HCT116 (cell line): ENCODE results near the gene FGFR3. TPM values are rescaled to one million over a fixed set of nuclear protein-coding genes. Genes with fewer than 3 reads are reported as not detected.

Experiments used
- ATAC-seq: fragments of 200-7000 bp; cut with Tn5 transposase; 2 replicates; pipeline ENCODE4 v1.9.1; 2020; ENCODE audit warnings: mild to moderate bottlenecking, moderate library complexity
- BruUV-seq: library from RNA; stranded (reverse); fragments of 400-500 nt; replicated peaks from 2 replicates; lab custom pipeline; 2021; lab: Mats Ljungman, UMichigan
- CTCF ChIA-PET: fragments of 300-600 bp; sonication (Branson Sonifier 250); formaldehyde crosslinking; loops from one replicate; lab custom pipeline; 2021; ENCODE audit warnings: antibody characterized with exemption; lab: Charles Lee
- POLR2A ChIA-PET: fragments of 300-600, 350-600 bp; sonication (Branson Sonifier 250); formaldehyde crosslinking; loops from one replicate; lab custom pipeline; 2021; ENCODE audit warnings: antibody characterized with exemption; lab: Charles Lee
- RAD21 ChIA-PET, 2 experiments: fragments of 300-600 bp; sonication (Branson Sonifier 250); formaldehyde crosslinking; loops; one replicate each; lab custom pipeline; 2023; ENCODE audit warnings: low total read pairs in 2 of 2; ENCODE audit not compliant: uncharacterized antibody in 2 of 2, unreplicated experiment in 2 of 2, low non-redundant PET in 1 of 2; lab: Charles Lee
- DNase-seq: peaks from one replicate; pipeline ENCODE4 v3.0.0-alpha.2; 2010; ENCODE audit warnings: low read depth, low spot score
- H2AFZ ChIP-seq: fragments of 200-600 bp; shearing (Covaris generic), sonication (generic); 2 replicates; pipeline ENCODE4 v1.6.1; 2017; ENCODE audit warnings: low read depth, mixed run types, mixed read lengths, antibody characterized with exemption, low read length; ENCODE audit not compliant: poor library complexity, severe bottlenecking
- H3K27ac ChIP-seq: 2 replicates; pipeline ENCODE4 v1.5.1; 2012; ENCODE audit warnings: low read depth, low read length
- H3K27me3 ChIP-seq: fragments of 200-600 bp; sonication (generic); 2 replicates; pipeline ENCODE4 v1.6.1; 2016; ENCODE audit warnings: mixed run types, low read length, mixed read lengths; ENCODE audit not compliant: insufficient read depth
- H3K36me3 ChIP-seq, 2 experiments: fragments of 200-500 bp in 1 of 2; fragments of 200-600 bp in 1 of 2; sonication (Bioruptor generic) in 1 of 2; sonication (generic) in 1 of 2; 2 replicates each; pipeline versions ENCODE4 v1.5.1 to v1.6.1; 2014 to 2016; ENCODE audit warnings: low read length in 2 of 2, inconsistent platforms in 1 of 2, mixed read lengths in 1 of 2, mixed run types in 1 of 2; ENCODE audit not compliant: insufficient read depth in 2 of 2, control insufficient read depth in 1 of 2
- H3K4me1 ChIP-seq, 2 experiments: fragments of 200-600 bp in 1 of 2; sonication (generic) in 1 of 2; 2 replicates each; pipeline versions ENCODE4 v1.5.1 to v1.6.1; 2012 to 2017; ENCODE audit warnings: low read length in 2 of 2, inconsistent platforms in 1 of 2, mild to moderate bottlenecking in 1 of 2, mixed read lengths in 1 of 2, mixed run types in 1 of 2, moderate library complexity in 1 of 2; ENCODE audit not compliant: insufficient read depth in 2 of 2, control insufficient read depth in 1 of 2
- H3K4me2 ChIP-seq: fragments of 200-600 bp; sonication (generic); 2 replicates; pipeline ENCODE4 v1.6.1; 2017; ENCODE audit warnings: mixed run types, low read length, mixed read lengths
- H3K4me3 ChIP-seq, 2 experiments: fragments of 200-600 bp in 1 of 2; sonication (generic) in 1 of 2; replicated peaks in 1 of 2; 2 replicates each; pipeline ENCODE4 v1.5.1; 2011 to 2016; ENCODE audit warnings: low read length in 2 of 2, control low read depth in 1 of 2, low read depth in 1 of 2, mild to moderate bottlenecking in 1 of 2, mixed read lengths in 1 of 2, mixed run types in 1 of 2
- H3K79me2 ChIP-seq: fragments of 200-600 bp; sonication (generic); 2 replicates; pipeline ENCODE4 v1.6.1; 2017; ENCODE audit warnings: mild to moderate bottlenecking, mixed run types, low read length, moderate library complexity, mixed read lengths; ENCODE audit not compliant: insufficient read depth
- H3K9ac ChIP-seq: fragments of 200-600 bp; sonication (generic); 2 replicates; pipeline ENCODE4 v1.6.1; 2016; ENCODE audit warnings: low read length, mixed read lengths
- H3K9me2 ChIP-seq: fragments of 200-600 bp; sonication (generic), shearing (Covaris generic); 2 replicates; pipeline ENCODE4 v1.6.1; 2017; ENCODE audit warnings: mixed run types, mild to moderate bottlenecking, moderate library complexity; ENCODE audit not compliant: insufficient read depth
- H3K9me3 ChIP-seq, 2 experiments: fragments of 200-500 bp in 1 of 2; fragments of 200-600 bp in 1 of 2; sonication (Bioruptor generic) in 1 of 2; sonication (generic) in 1 of 2; 2 replicates each; pipeline ENCODE4 v1.6.1; 2014 to 2017; ENCODE audit warnings: low read length in 2 of 2, mixed read lengths in 2 of 2, inconsistent platforms in 1 of 2, low read depth in 1 of 2, mild to moderate bottlenecking in 1 of 2, mixed run types in 1 of 2, moderate library complexity in 1 of 2; ENCODE audit not compliant: control insufficient read depth in 1 of 2, insufficient read depth in 1 of 2
- H4K20me1 ChIP-seq: fragments of 200-600 bp; sonication (generic), shearing (Covaris generic); 2 replicates; pipeline ENCODE4 v1.6.1; 2017; ENCODE audit warnings: mixed run types, mild to moderate bottlenecking, moderate library complexity; ENCODE audit not compliant: insufficient read depth
- CBX3 ChIP-seq: IDR thresholded peaks from 2 replicates; pipeline ENCODE4 v1.6.1; 2012; ENCODE audit warnings: low read depth
- CEBPB ChIP-seq: IDR thresholded peaks from 2 replicates; pipeline ENCODE4 v1.6.1; 2012; ENCODE audit warnings: low read depth
- CTCF ChIP-seq, 3 experiments: fragments of 200-600 bp in 1 of 3; sonication (generic) in 1 of 3; IDR thresholded peaks in 2 of 3; conservative IDR thresholded peaks in 1 of 3; 2 replicates each; pipeline ENCODE4 v1.5.1; 2012 to 2017; ENCODE audit warnings: low read depth in 2 of 3, low read length in 2 of 3, antibody characterized with exemption in 1 of 3, borderline replicate concordance in 1 of 3, control low read depth in 1 of 3, mild to moderate bottlenecking in 1 of 3, mixed read lengths in 1 of 3, mixed run types in 1 of 3, moderate library complexity in 1 of 3; ENCODE audit not compliant: insufficient read depth in 1 of 3
- EGR1 ChIP-seq: IDR thresholded peaks from 2 replicates; pipeline ENCODE4 v1.6.1; 2012; ENCODE audit warnings: low read depth
- ELF1 ChIP-seq: IDR thresholded peaks from 2 replicates; pipeline ENCODE4 v1.6.1; 2012; ENCODE audit warnings: low read depth, borderline replicate concordance
- EZH2 ChIP-seq: fragments of 200-600 bp; sonication (generic); IDR thresholded peaks from 2 replicates; pipeline ENCODE4 v1.6.1; 2017; ENCODE audit warnings: antibody characterized with exemption, mixed run types
- POLR2A ChIP-seq: IDR thresholded peaks from 2 replicates; pipeline ENCODE4 v1.7.0; 2011; ENCODE audit warnings: borderline replicate concordance; ENCODE audit not compliant: insufficient read depth, insufficient read length; ENCODE audit errors: extremely low read depth
- POLR2AphosphoS5 ChIP-seq: IDR thresholded peaks from 2 replicates; pipeline ENCODE4 v1.6.1; 2011; ENCODE audit warnings: mild to moderate bottlenecking, low read depth, low read length, moderate library complexity
- RAD21 ChIP-seq: IDR thresholded peaks from 2 replicates; pipeline ENCODE4 v1.6.1; 2012; ENCODE audit warnings: low read depth, mild to moderate bottlenecking
- SRF ChIP-seq: IDR thresholded peaks from 2 replicates; pipeline ENCODE4 v1.6.1; 2012; ENCODE audit warnings: low read depth
- TCF7L2 ChIP-seq: IDR thresholded peaks from 2 replicates; pipeline ENCODE4 v1.7.0; 2011; ENCODE audit warnings: borderline replicate concordance, inconsistent platforms; ENCODE audit not compliant: insufficient read depth, insufficient read length; ENCODE audit errors: extremely low read depth
- YY1 ChIP-seq: IDR thresholded peaks from 2 replicates; pipeline ENCODE4 v1.6.1; 2011; ENCODE audit warnings: low read length, low read depth, moderate library complexity, mild to moderate bottlenecking; ENCODE audit not compliant: insufficient replicate concordance; ENCODE audit errors: extremely low read depth
- ZBTB33 ChIP-seq: IDR thresholded peaks from 2 replicates; pipeline ENCODE4 v1.6.1; 2011; ENCODE audit warnings: mild to moderate bottlenecking, low read length, moderate library complexity; ENCODE audit not compliant: insufficient replicate concordance; ENCODE audit errors: extremely low read depth
- ZNF274 ChIP-seq: fragments of 200-500 bp; sonication (Bioruptor generic); IDR thresholded peaks from 2 replicates; pipeline ENCODE4 v1.6.1; 2014; ENCODE audit warnings: mild to moderate bottlenecking, low read depth, low read length, inconsistent platforms
- intact Hi-C: fragments of 100-400 bp; cut with micrococcal nuclease; formaldehyde crosslinking; loops from 2 replicates; pipeline ENCODE4 v1.10.0; 2022
- total RNA-seq: library from RNA; stranded (reverse); gene quantifications from one replicate; pipeline ENCODE4 v1.2.1, GENCODE V29; 2021; ENCODE audit not compliant: unreplicated experiment
- TF ChIP-seq, protein P1 (sequence below): IDR thresholded peaks from 2 replicates; pipeline ENCODE4 v1.6.1; 2012; ENCODE audit warnings: low read depth
- TF ChIP-seq, protein P2 (sequence below): IDR thresholded peaks from 2 replicates; pipeline ENCODE4 v1.6.1; 2012

The FGFR3 gene
- total RNA-seq, 1 experiment from 2014 or later = 31.7 TPM

DNA sequence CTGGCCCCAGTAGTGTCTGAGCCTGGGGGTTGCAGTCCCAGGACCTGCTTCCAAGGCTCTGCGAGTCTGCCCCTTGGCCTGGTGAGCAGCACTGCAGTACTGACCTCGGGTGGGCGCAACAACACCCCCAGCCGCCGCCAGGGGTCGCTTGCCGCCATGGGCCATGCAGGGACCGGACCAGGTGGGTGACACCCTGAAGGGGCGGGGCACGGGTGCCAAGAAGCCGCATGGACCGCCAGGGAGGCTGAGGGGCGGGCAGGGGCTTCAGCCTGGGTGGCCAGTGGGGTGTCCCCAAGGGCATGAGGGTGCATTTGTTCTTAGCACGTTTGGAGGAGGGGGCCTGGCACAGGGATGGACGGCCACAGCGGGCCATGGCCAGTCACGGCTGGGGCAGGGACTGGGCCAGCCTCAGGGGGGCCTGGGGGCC is 46.8 kb upstream of the FGFR3 start:
- peak; percentile 83 for ATAC-seq
- H3K9me3 ChIP-seq = no peaks in the 10 kb centered on the region
- H3K27me3 ChIP-seq = no peaks in the 10 kb centered on the region
- BruUV-seq = no TSS peak
- ChIA-PET POLR2A (no interaction called here), CTCF (interaction anchor here (1.7 to 2.9 kb wide), 3 partner anchors 10 to 164 kb away, joined by 3 to 43 read pairs (median 13); no protein-coding TSS in a partner anchor), RAD21 (no interaction called here)
- no peak overlapping the region for H3K4me3 ChIP-seq
- no peak overlapping the region for H3K9ac ChIP-seq
- no peak overlapping the region for H3K4me2 ChIP-seq
- intact Hi-C loops = loop anchor here (1.0 to 2.0 kb wide), 3 partner anchors 153 to 441 kb away; no protein-coding TSS in a partner anchor
- no peak overlapping the region; the same call in 1 of the 2 replicates for H3K27ac ChIP-seq
- DNase-seq = peak; percentile 46
- H3K36me3 ChIP-seq = peaks cover 0 to 13% of the 10 kb centered on the region in 2 experiments; a peak in 3 of 4 replicates
- H2AFZ ChIP-seq = no peak overlapping the region
- no peaks in the 10 kb centered on the region for H3K9me2 ChIP-seq
- TF ChIP-seq SRF = no peak
- TF ChIP-seq, protein P1, sequence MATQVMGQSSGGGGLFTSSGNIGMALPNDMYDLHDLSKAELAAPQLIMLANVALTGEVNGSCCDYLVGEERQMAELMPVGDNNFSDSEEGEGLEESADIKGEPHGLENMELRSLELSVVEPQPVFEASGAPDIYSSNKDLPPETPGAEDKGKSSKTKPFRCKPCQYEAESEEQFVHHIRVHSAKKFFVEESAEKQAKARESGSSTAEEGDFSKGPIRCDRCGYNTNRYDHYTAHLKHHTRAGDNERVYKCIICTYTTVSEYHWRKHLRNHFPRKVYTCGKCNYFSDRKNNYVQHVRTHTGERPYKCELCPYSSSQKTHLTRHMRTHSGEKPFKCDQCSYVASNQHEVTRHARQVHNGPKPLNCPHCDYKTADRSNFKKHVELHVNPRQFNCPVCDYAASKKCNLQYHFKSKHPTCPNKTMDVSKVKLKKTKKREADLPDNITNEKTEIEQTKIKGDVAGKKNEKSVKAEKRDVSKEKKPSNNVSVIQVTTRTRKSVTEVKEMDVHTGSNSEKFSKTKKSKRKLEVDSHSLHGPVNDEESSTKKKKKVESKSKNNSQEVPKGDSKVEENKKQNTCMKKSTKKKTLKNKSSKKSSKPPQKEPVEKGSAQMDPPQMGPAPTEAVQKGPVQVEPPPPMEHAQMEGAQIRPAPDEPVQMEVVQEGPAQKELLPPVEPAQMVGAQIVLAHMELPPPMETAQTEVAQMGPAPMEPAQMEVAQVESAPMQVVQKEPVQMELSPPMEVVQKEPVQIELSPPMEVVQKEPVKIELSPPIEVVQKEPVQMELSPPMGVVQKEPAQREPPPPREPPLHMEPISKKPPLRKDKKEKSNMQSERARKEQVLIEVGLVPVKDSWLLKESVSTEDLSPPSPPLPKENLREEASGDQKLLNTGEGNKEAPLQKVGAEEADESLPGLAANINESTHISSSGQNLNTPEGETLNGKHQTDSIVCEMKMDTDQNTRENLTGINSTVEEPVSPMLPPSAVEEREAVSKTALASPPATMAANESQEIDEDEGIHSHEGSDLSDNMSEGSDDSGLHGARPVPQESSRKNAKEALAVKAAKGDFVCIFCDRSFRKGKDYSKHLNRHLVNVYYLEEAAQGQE = no peak
- no peak for TF ChIP-seq CEBPB
- no peak for TF ChIP-seq CBX3
- TF ChIP-seq ZNF274 = no peak
- no peak for TF ChIP-seq ZBTB33
- TF ChIP-seq RAD21 = peak; percentile 74
- no peak for TF ChIP-seq EGR1
- TF ChIP-seq, protein P2, sequence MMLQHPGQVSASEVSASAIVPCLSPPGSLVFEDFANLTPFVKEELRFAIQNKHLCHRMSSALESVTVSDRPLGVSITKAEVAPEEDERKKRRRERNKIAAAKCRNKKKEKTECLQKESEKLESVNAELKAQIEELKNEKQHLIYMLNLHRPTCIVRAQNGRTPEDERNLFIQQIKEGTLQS = no peak
- TF ChIP-seq CTCF (IDR thresholded peaks at IDR 0.05 in 2 of 3, conservative IDR thresholded peaks at IDR 0.05 in 1 of 3; ENCODE audit: borderline replicate concordance in 1 of 3, insufficient read depth in 1 of 3, low read depth in 2 of 3, low read length in 2 of 3) = peak; percentile 86 to 95 (median 92)
- TF ChIP-seq POLR2AphosphoS5 = no peak
- TF ChIP-seq TCF7L2 = no peak
- no peak for TF ChIP-seq POLR2A
- no peak for TF ChIP-seq ELF1
- TF ChIP-seq YY1 = no peak
- TF ChIP-seq EZH2 = no peak
- no peaks in the 10 kb centered on the region for H3K79me2 ChIP-seq
- H4K20me1 ChIP-seq = no peaks in the 10 kb centered on the region
- H3K4me1 ChIP-seq = peaks cover 0 to 17% of the 10 kb centered on the region in 2 experiments; a peak in 1 of 4 replicates
